ENCODE measurements around the gene SORCS3.

The SORCS3 gene

DNA sequence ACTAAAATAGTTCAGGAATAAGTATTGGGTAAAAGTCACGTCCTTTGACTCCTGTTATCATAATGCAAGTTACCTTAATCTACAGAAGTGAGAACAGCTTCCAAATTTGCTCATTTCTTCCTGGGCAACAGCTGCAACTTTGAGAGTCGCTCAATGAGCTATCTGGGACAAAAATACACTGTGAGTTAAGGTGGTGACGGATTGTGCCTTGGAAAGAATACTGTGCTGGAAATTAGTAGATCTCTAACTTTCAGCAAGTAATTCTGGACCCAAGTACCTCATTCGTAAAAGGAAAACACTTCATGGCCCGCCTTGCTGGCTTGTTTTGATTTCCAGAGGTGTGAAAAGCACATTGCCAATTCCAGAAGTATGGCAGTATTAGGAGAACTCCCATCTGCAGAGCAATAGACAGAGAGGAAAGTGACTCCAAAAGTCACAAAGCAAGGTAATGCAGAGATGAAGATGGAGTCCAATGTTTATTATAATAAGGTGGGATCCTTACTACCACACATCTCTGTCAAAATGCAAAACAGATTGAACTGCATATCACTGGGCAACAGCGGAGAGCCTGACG lies 626.0 kb downstream of the SORCS3 start:
- no peak overlapping the region for H3K27ac ChIP-seq (replicated peaks)

DNA sequence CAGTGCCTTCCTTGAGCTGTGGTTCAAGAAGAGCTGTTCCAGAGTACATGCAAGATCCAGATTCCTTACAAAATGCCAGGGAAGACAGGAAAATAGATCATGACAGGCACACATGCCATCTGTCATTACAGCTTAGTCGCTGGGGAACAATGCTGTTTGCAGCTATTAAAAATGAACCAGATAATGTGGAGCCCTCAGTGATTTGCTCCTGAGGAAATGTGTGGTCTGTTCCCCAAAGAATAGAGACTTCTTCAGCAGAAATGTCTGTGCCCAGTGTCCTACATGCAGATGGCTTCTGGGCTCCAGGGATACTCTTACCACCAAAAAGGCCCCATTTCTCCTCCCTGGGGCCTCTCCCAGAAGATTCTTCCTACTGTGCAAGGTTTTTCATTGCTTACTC lies 627.9 kb downstream of the SORCS3 start:
- Histone ChIP-seq H3K27ac (replicated peaks) (no peak overlapping the region), H3K4me3 (replicated peaks; ENCODE audit: insufficient read depth, low read length) (no peak overlapping the region), H3K27me3 (ENCODE audit: insufficient read depth, poor library complexity, severe bottlenecking) (no peaks in the 10 kb centered on the region)
- no peak for DNase-seq (ENCODE audit: low read depth in 1 of 2, low spot score in 1 of 2)
- TF ChIP-seq, protein P1, sequence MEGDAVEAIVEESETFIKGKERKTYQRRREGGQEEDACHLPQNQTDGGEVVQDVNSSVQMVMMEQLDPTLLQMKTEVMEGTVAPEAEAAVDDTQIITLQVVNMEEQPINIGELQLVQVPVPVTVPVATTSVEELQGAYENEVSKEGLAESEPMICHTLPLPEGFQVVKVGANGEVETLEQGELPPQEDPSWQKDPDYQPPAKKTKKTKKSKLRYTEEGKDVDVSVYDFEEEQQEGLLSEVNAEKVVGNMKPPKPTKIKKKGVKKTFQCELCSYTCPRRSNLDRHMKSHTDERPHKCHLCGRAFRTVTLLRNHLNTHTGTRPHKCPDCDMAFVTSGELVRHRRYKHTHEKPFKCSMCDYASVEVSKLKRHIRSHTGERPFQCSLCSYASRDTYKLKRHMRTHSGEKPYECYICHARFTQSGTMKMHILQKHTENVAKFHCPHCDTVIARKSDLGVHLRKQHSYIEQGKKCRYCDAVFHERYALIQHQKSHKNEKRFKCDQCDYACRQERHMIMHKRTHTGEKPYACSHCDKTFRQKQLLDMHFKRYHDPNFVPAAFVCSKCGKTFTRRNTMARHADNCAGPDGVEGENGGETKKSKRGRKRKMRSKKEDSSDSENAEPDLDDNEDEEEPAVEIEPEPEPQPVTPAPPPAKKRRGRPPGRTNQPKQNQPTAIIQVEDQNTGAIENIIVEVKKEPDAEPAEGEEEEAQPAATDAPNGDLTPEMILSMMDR (IDR thresholded peaks at IDR 0.05; ENCODE audit: insufficient read depth, low read length) = no peak
- TF ChIP-seq, protein P2, sequence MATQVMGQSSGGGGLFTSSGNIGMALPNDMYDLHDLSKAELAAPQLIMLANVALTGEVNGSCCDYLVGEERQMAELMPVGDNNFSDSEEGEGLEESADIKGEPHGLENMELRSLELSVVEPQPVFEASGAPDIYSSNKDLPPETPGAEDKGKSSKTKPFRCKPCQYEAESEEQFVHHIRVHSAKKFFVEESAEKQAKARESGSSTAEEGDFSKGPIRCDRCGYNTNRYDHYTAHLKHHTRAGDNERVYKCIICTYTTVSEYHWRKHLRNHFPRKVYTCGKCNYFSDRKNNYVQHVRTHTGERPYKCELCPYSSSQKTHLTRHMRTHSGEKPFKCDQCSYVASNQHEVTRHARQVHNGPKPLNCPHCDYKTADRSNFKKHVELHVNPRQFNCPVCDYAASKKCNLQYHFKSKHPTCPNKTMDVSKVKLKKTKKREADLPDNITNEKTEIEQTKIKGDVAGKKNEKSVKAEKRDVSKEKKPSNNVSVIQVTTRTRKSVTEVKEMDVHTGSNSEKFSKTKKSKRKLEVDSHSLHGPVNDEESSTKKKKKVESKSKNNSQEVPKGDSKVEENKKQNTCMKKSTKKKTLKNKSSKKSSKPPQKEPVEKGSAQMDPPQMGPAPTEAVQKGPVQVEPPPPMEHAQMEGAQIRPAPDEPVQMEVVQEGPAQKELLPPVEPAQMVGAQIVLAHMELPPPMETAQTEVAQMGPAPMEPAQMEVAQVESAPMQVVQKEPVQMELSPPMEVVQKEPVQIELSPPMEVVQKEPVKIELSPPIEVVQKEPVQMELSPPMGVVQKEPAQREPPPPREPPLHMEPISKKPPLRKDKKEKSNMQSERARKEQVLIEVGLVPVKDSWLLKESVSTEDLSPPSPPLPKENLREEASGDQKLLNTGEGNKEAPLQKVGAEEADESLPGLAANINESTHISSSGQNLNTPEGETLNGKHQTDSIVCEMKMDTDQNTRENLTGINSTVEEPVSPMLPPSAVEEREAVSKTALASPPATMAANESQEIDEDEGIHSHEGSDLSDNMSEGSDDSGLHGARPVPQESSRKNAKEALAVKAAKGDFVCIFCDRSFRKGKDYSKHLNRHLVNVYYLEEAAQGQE (IDR thresholded peaks at IDR 0.05; ENCODE audit: insufficient replicate concordance, low read depth) = no peak
- TF ChIP-seq SPI1 (IDR thresholded peaks at IDR 0.05; ENCODE audit: borderline replicate concordance, low read depth) (no peak), POLR2AphosphoS5 (IDR thresholded peaks at IDR 0.05; ENCODE audit: low read depth) (no peak), GABPA (IDR thresholded peaks at IDR 0.05; ENCODE audit: low read depth) (no peak)

More for the DNA sequence above, 626.0 kb downstream of the SORCS3 start:
- no peaks in the 10 kb centered on the region for H3K27me3 ChIP-seq (ENCODE audit: insufficient read depth, poor library complexity, severe bottlenecking)
- no peak overlapping the region for H3K4me3 ChIP-seq (replicated peaks; ENCODE audit: insufficient read depth, low read length)
- DNase-seq (ENCODE audit: low read depth in 1 of 2, low spot score in 1 of 2) = no peak
- TF ChIP-seq GABPA (IDR thresholded peaks at IDR 0.05; ENCODE audit: low read depth) = no peak
- TF ChIP-seq SPI1 (IDR thresholded peaks at IDR 0.05; ENCODE audit: borderline replicate concordance, low read depth) = no peak
- TF ChIP-seq, protein P2 (IDR thresholded peaks at IDR 0.05; ENCODE audit: insufficient replicate concordance, low read depth) = no peak
- TF ChIP-seq, protein P1 (IDR thresholded peaks at IDR 0.05; ENCODE audit: insufficient read depth, low read length) = no peak
- TF ChIP-seq POLR2AphosphoS5 (IDR thresholded peaks at IDR 0.05; ENCODE audit: low read depth) = no peak

DNA sequence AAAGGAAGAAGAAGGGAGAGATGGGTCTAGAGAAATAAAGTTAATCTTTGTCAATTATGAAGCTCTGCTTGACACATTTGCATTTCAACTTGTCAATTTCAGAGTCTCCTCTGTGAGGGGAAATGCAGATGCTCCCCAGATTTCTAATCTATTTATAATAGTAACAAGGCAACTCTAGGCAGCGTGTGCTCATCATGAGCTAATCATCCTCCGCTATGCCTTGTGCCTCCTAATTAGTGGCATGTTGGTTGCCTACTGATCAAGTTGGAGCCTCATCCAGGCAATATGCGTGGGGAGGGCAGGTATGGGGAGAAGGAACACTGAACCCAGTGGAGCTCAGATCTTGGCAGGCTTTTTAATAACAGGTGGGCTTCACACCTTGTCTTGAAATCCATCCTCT lies 628.6 kb downstream of the SORCS3 start:
- Histone ChIP-seq H3K27ac (replicated peaks) (no peak overlapping the region), H3K4me3 (replicated peaks; ENCODE audit: insufficient read depth, low read length) (no peak overlapping the region), H3K27me3 (ENCODE audit: insufficient read depth, poor library complexity, severe bottlenecking) (no peaks in the 10 kb centered on the region)
- TF ChIP-seq, protein P1 (IDR thresholded peaks at IDR 0.05; ENCODE audit: insufficient read depth, low read length) = no peak
- TF ChIP-seq GABPA (IDR thresholded peaks at IDR 0.05; ENCODE audit: low read depth) = no peak
- TF ChIP-seq, protein P2 (IDR thresholded peaks at IDR 0.05; ENCODE audit: insufficient replicate concordance, low read depth) = no peak
- TF ChIP-seq SPI1 (IDR thresholded peaks at IDR 0.05; ENCODE audit: borderline replicate concordance, low read depth) = no peak
- TF ChIP-seq POLR2AphosphoS5 (IDR thresholded peaks at IDR 0.05; ENCODE audit: low read depth) = no peak
- no peak for DNase-seq (ENCODE audit: low read depth in 1 of 2, low spot score in 1 of 2)

All from HL-60 (cell line).